HL-60 (cell line): ENCODE results near the gene SEC14L5.
"Not testable (repeated sequence)": the region's sequence is repeated elsewhere in the genome, so short reads cannot be mapped to it uniquely, and the experiment has no call there.

Experiments used
- DNase-seq, 2 experiments: peaks; one replicate each; pipeline ENCODE4 v3.0.0-alpha.2; 2010 to 2020; ENCODE audit warnings: low read depth in 1 of 2, low spot score in 1 of 2
- H3K27ac ChIP-seq: fragments of 250-450 bp; sonication (Bioruptor Pico); replicated peaks from 2 replicates; pipeline ENCODE4 v1.5.1; 2020; ENCODE audit warnings: mild to moderate bottlenecking, moderate library complexity
- H3K27me3 ChIP-seq: fragments of 250-450 bp; sonication (Bioruptor Pico); 2 replicates; pipeline ENCODE4 v1.5.1; 2021; ENCODE audit warnings: mild to moderate bottlenecking, moderate library complexity; ENCODE audit not compliant: insufficient read depth, poor library complexity, severe bottlenecking
- H3K4me3 ChIP-seq: replicated peaks from 2 replicates; pipeline ENCODE4 v1.5.1; 2011; ENCODE audit warnings: mild to moderate bottlenecking, control low read depth, low read length; ENCODE audit not compliant: insufficient read depth
- GABPA ChIP-seq: IDR thresholded peaks from 2 replicates; pipeline ENCODE4 v1.6.1; 2012; ENCODE audit warnings: low read depth
- POLR2AphosphoS5 ChIP-seq: IDR thresholded peaks from 2 replicates; pipeline ENCODE4 v1.6.1; 2012; ENCODE audit warnings: low read depth
- SPI1 ChIP-seq: IDR thresholded peaks from 2 replicates; pipeline ENCODE4 v1.6.1; 2012; ENCODE audit warnings: low read depth, mild to moderate bottlenecking, borderline replicate concordance
- TF ChIP-seq, protein P1 (sequence below): IDR thresholded peaks from one replicate; pipeline ENCODE4 v1.5.1; 2011; ENCODE audit warnings: low read length, control low read depth, inconsistent platforms; ENCODE audit not compliant: insufficient read depth
- TF ChIP-seq, protein P2 (sequence below): IDR thresholded peaks from 2 replicates; pipeline ENCODE4 v1.6.1; 2012; ENCODE audit warnings: low read depth; ENCODE audit not compliant: insufficient replicate concordance

Gene SEC14L5

DNA sequence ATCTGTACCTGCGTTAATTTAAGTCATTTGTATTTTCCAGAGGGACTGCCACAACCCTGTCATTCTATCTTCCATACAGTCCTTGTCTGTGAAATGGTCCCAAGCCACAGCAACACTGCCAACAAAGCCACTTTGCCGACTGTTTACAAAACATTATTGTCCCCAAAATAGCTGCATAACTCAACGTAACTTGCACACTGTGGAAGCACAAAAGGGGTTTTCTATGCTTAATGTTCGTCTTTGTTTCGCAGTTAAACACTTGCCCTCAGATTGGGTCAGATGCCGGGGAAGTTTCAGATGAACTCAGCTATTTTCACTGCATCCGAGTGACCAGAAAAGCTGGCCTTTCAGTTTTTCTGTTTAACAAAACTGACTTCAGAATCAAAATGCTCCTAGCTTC is 4.6 kb downstream of the SEC14L5 start:
- H3K27me3 ChIP-seq: peaks cover 7% of the 10 kb centered on the region
- H3K27ac ChIP-seq: no peak overlapping the region
- TF ChIP-seq, protein P1, sequence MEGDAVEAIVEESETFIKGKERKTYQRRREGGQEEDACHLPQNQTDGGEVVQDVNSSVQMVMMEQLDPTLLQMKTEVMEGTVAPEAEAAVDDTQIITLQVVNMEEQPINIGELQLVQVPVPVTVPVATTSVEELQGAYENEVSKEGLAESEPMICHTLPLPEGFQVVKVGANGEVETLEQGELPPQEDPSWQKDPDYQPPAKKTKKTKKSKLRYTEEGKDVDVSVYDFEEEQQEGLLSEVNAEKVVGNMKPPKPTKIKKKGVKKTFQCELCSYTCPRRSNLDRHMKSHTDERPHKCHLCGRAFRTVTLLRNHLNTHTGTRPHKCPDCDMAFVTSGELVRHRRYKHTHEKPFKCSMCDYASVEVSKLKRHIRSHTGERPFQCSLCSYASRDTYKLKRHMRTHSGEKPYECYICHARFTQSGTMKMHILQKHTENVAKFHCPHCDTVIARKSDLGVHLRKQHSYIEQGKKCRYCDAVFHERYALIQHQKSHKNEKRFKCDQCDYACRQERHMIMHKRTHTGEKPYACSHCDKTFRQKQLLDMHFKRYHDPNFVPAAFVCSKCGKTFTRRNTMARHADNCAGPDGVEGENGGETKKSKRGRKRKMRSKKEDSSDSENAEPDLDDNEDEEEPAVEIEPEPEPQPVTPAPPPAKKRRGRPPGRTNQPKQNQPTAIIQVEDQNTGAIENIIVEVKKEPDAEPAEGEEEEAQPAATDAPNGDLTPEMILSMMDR: no peak
- TF ChIP-seq, protein P2, sequence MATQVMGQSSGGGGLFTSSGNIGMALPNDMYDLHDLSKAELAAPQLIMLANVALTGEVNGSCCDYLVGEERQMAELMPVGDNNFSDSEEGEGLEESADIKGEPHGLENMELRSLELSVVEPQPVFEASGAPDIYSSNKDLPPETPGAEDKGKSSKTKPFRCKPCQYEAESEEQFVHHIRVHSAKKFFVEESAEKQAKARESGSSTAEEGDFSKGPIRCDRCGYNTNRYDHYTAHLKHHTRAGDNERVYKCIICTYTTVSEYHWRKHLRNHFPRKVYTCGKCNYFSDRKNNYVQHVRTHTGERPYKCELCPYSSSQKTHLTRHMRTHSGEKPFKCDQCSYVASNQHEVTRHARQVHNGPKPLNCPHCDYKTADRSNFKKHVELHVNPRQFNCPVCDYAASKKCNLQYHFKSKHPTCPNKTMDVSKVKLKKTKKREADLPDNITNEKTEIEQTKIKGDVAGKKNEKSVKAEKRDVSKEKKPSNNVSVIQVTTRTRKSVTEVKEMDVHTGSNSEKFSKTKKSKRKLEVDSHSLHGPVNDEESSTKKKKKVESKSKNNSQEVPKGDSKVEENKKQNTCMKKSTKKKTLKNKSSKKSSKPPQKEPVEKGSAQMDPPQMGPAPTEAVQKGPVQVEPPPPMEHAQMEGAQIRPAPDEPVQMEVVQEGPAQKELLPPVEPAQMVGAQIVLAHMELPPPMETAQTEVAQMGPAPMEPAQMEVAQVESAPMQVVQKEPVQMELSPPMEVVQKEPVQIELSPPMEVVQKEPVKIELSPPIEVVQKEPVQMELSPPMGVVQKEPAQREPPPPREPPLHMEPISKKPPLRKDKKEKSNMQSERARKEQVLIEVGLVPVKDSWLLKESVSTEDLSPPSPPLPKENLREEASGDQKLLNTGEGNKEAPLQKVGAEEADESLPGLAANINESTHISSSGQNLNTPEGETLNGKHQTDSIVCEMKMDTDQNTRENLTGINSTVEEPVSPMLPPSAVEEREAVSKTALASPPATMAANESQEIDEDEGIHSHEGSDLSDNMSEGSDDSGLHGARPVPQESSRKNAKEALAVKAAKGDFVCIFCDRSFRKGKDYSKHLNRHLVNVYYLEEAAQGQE: no peak
- TF ChIP-seq SPI1 (no peak), GABPA (no peak), POLR2AphosphoS5 (no peak)
- DNase-seq: no peak
- H3K4me3 ChIP-seq: no peak overlapping the region

DNA sequence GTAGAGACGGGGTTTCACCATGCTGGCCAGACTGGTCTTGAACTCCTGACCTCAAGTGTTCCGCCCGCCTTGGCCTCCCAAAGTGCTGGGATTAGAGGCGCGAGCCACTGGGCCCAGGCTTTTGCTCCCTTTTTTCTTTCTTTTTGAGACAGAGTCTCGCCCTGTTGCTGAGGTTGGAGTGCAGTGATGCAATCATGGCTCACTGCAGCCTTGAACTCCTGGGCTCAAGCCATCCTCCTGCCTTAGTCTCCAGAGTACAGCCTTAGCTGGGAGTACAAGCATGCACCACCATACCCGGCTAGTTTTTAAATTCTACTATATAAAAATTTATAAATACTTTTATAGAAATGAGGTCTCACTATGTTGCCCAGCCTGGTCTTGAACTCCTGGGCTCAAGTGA is 5.4 kb downstream of the SEC14L5 start:
- H3K27ac ChIP-seq, DNase-seq, H3K27me3 ChIP-seq, H3K4me3 ChIP-seq: not testable (repeated sequence)

DNA sequence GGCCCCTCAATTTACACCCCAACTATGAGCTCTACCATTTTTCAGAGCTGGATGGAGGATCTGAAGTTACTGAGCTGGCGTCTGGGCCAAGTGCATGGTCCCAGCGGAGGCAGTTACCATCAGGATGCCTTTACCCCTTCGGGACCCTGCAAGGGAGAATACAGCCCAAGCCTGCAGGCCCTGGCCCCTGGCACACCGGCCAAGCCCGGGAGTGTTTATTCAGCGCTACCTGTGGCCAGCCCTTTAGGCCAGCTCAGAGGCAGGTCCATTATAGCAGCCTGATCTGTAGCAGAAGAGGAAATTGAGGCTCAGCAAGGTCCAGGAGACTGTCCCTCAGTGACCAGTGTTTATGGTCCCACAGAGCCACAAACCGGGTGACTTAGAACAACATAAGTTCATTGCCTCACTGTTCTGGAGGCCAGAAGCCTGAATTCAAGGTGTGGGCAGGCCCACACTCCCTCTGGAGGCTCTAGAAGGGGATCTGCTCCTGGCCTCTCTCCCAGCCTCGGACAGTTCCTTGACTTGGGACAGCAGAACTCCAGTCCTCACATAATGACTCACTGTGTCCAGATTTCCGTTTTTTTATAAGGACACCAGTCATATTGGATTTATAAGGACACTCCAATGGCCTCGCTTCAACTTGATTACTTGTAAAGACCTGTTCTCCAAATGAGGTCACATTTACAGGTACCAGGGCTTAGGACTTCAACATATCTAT is 8.8 kb downstream of the SEC14L5 start:
- no peak for DNase-seq

DNA sequence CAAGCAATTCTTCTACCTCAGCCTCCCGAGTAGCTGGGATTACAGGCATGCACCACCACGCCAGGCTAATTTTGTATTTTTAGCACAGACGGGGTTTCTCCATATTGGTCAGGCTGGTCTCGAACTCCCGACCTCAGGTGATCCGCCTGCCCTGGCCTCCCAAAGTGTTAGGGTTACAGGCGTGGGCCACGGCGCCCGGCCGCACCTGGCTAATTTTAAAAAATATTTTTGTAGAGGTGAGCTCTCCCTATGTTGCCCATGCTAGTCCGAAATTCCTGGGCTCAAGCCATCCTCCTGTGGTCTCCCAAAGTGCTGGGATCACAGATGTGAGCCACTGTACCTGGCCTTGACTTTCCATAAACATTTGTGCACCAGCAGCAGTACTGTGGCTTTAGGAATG is 10.1 kb downstream of the SEC14L5 start:
- H3K4me3 ChIP-seq, H3K27me3 ChIP-seq, H3K27ac ChIP-seq, DNase-seq: not testable (repeated sequence)

More for the DNA sequence above, 8.8 kb downstream of the SEC14L5 start:
- Histone ChIP-seq H3K4me3 (no peak overlapping the region), H3K27me3 (peaks cover 4% of the 10 kb centered on the region), H3K27ac (no peak overlapping the region)
- TF ChIP-seq, protein P1: no peak
- no peak for TF ChIP-seq GABPA
- TF ChIP-seq POLR2AphosphoS5: no peak
- no peak for TF ChIP-seq SPI1
- TF ChIP-seq, protein P2: no peak

DNA sequence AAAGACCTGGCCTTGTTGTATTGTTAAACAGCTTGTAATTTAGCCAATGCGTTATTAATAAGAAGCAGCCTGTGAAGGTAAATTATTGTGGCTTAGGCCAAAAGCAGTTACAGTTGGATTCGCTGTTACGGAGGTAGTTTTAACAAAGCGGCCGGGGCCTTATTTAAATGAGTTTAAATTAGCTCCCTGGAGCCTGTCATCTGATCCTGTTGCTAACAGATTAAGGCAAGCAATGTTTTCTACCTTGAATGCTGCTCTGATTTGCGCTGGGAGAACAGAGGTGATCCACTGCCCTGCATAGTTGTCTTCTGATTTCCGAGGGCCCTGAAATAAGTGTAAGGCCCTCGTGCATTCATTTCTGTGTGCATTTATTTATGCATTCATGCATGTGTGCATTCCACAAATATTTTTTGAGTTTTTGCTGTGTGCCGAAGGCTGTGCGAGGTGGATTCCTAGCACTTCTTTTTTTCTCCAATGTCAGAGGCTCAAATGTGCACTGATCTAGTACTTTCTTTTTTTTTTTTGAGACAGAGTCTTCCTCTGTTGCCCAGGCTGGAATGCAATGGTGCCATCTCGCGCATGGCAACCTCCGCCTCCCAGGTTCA is 10.9 kb downstream of the SEC14L5 start:
- Histone ChIP-seq H3K27ac (no peak overlapping the region), H3K27me3 (peaks cover 4% of the 10 kb centered on the region), H3K4me3 (no peak overlapping the region)
- TF ChIP-seq SPI1 (no peak), POLR2AphosphoS5 (no peak), GABPA (no peak)
- TF ChIP-seq, protein P1: no peak
- TF ChIP-seq, protein P2: no peak
- DNase-seq: no peak
